HG02610 (cell line): ENCODE data around the gene MCC.

ENCODE experiments used
- ATAC-seq: cut with Tn5 transposase; IDR thresholded peaks from one replicate; pipeline ENCODE4 v1.9.1; 2021; ENCODE audit warnings: mild to moderate bottlenecking, moderate library complexity; ENCODE audit not compliant: unreplicated experiment

Gene MCC

DNA sequence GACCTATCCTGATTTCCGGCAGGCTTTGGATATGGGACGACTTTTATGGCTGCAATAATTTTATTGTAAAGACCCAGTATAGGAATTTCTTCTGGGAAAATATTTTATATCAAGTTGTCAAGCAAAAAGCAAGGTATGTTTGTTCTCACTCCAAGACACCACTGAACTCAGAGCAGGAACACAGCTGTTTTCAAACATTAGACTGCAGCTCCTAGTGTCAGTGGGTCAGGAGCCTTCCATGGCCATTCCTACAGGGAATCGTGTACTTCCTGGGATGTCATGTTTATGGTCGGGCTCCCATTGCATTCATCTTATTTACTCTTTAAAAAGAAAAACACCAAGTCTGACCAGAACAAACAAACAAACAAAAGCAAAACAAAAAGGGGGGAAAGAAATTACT is 278.8 kb downstream of the MCC start:
- ATAC-seq = no peak

DNA sequence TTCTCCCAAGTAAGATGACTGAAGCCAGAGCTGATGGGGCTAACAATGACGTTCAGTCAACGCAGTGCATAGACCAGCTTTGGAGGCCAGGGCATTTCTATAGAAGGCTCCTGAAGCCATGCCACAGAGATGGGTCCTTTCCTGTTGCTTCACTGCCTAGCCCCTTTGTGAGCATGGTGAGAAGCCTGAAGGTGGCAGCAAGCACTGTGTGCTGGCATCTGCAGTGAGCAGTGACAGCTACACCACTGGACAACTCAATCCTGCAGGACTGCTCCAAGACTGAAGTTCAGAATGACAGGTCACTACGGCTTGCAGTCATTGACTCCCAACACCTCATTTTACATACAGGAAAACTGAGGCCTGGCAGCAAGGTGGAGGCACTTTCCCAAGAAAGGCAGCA is 282.4 kb downstream of the MCC start:
- ATAC-seq = no peak

DNA sequence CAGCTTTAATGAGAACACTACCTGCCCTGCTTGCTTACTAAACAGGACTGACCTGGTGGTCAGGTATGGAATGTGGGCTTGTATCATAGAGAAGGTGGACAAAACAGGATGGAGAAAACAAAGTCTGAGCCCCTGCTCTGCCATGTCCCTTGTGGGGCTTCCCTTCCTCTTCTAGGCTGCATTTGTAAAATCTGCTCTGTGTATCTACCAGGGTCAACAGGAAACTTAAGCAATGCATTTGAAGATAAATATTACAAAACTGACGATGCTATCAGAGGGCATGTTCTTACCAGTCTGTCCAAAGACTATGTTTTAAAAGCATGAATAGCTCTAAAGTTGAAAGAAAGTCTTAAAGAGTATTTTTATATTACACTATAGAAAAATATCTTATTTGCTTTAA is 282.9 kb downstream of the MCC start:
- no peak for ATAC-seq

DNA sequence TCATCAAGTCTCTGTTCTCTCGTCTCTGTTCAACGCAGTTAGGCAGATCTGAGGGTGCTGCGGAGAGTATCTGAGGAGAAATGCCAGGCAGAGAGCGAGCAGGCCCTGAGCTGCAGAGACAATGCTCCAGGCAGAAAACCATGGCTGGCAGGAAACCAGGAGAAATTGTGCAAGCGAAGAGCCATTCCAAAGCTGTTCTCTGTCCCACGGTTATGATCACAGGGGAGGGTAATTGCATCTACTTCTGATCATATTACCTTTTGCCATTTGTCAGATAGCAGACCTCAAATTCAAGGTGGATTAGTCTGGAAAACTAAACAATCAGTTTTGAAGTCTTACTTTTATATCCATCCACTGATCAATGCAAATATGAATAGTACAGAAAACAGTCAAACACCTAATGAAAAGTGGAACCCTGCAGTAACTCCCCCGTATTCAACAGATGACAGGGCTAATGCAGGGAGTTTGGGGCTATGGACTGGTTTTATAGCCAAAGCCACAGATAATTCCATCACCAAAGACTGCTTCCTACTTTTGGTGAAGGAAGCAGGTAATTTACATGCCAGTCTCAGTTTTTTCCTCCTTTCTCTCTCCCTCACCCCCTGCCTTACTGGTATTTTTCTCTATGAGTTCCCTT is 283.6 kb downstream of the MCC start:
- ATAC-seq = no peak

DNA sequence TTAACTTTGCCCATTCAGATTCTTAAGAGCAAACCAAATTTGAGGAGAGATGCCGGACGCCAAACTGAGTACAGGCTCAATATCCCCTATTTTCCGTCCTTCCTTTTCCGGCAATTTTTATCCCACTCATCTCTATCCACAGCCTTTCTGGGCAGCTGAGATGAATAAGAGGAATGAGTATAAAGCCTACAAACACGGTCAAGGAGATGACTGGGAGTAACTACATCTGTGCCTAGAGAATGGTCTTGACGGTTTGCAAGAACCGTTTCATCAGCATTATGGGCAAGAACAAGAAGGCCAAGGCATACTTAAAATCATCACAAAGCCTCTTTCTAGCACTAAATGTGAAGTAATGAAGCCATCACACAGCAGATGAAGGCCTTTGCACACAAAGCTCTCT is 284.3 kb downstream of the MCC start:
- ATAC-seq = no peak

DNA sequence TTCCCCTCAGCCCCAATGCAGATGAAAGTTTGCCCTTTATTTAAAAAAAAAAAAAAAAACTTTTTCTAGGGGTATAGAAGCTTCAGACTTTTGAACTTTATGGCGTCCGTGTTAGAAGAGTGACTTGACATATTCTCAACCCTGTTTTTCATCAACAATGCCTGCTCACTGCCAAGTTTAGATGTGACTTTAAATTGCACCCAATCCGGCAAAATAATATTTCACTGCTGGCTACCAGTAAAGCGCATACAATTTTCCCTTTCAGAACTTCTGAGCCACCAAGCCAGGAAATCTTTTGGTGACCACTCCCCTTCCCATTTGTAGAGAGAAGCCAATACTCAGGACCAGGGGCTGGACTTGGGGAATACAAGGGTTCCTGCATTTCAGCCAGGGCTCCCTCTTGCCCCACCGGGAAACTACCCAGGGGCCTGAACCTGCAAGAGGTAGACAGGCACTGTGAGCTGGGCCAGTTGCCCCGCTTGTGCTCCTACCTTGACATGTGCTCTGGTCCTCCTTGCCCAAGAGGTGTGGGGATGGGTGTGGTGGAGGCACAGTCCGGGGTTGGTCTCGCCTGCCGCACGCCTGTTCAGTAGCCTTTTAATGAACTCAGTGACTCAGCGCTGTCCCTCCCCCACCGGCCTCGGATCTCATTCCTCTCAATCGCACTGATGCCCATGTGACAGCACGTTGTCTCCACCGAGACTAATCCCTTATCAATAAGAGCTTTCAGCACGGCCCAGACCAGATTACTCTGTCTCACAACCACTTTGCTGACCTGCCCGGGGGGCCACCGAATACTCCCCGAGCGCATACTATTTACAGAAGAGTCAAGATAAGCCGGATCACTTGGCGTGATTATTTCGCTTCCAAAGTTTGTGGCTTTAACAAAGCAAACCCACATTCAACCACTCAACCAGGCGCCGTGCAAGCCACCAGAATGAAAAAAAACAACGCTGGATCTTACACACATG is 285.2 kb downstream of the MCC start:
- no peak for ATAC-seq

DNA sequence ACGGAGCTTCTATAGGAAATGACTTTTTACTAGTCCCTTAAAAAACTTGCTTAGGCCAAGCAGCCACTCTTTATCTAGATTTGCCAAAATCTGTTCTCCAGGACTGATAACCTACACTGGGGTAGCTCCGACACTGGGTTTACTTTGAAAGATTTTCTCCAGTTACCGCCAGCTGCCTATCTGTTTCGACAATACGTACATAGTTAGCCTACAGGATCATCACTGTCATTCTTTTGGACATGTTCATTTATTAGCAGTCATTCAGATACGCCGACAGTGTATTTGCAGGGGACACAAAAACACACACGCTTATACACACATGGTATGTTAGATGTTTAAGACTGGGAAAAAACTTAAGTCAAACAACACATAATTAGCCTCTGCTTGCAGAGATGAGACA is 286.0 kb downstream of the MCC start:
- ATAC-seq = no peak

DNA sequence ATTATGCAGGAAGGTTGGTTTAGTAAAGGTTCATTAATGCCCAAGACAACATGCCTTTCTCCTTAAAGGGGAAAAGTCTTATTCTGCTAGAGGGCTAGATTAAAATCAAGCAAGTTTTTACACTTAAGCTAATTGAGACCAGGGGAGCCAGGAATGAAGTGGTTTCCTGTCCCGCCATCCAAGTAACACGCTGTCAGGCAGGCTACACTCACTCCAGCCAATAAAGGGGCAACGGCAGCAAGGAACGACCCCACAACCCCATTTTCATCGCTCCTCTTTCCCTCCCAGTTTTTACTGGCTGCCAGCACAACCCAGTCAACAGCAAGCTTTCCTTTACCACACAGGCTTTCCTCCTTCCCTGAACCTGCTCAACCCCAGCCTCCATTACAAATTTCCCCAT is 286.5 kb downstream of the MCC start:
- no peak for ATAC-seq

DNA sequence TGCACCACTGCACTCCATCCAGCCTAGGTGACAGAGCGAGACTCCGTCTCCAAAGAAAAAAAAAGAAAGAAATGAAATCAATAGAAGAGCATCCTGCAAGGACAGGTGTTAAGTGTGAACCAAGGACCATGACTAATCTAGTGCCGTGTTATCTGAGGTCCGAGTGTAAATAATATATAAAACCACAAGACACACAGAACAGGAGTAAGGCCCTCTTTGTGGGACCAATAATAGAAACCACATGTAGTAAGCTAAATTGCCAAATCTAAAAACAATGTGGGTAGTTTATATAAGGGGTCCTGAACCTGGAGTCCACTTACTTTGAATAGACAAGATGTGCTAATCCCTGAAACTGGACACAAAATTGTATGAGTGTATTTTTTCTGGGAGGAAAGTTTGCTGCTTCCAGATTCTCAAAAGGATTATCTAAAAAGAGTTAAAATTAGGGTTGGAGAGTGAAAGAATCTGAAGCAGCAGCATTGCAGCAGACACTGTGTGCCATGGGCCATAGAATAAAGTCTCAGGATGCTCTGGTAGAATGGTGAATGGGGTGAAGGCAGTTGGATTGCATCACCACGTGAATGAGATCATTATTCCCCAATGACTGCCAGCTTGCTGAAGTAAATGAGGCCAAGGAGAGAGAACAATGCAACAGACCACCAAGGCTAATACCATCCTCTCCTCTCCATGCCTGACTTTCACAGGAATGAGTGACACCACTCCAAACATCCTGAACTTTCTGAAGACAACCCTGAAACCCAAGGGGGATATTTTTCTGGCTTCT is 288.9 kb downstream of the MCC start:
- no peak for ATAC-seq

DNA sequence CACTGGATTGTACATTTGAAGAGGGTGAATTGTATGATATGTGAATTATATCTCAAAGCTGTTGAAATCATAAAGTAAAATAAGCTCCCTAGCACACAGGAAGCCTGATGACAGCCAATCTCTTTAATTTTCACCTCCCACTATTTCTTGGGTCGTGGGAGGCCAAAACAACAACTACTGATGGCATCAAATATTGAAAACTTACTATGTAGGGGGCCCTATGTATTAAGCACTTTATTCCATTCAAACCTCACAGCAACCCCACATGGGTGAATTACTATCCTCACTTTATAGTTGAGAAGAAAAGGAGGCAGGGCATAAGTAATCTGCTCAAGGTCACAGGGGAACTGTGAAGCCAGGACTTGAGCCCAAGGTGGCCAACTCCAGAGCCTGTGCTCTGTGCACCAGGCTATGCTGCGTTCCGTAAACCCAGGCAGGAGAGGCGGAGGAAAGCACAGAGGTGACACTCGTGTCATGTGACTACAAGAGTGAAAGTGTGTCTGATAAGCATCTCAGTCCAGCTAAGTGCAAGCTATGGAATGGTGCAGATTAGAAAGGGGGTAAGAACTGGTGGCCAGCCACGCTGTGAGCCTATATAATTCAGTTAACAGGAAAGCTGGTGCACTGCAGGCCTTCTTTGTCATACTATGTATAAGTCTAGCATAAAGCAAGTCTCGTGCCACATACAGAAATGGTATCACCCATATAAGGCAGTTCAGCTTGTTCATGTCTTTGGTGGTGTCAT is 290.6 kb downstream of the MCC start:
- no peak for ATAC-seq

DNA sequence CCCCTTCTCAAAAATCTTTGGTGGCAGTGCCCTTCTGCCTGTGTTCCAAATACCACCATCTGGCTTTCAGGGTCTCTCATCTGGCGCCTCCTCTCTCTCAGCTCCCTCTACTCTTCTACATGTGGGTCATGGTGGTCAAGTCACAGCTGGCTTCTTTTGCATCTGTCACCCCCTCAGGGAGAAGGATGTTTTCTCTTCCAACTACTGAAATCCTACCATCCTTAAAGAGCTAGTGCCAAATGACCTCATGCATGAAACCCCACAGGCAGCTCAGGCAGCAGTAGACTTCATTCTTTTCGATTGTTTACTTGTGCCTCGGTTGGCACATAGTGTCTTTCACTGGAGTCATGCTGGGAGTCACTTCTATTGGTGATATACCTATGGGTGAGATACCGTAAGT is 292.5 kb downstream of the MCC start:
- ATAC-seq = no peak

DNA sequence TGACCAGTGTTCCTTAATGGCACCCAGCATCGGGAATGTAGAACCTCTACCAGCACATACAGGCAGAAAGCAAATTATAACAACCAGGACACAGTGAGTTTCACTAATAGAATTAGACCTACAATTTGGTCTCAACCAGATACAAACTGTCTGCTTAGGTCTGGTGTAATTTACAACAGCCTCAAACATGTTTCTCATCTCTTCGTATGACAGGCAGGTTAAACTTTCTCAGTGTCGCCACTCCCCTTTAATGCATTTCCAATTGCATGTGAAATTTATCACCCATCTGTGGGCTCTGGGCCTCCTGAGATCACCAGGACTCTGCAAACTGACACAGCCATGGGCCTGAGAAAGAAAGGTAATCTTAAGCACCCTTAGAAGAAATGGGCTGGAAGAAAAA is 293.0 kb downstream of the MCC start:
- no peak for ATAC-seq

DNA sequence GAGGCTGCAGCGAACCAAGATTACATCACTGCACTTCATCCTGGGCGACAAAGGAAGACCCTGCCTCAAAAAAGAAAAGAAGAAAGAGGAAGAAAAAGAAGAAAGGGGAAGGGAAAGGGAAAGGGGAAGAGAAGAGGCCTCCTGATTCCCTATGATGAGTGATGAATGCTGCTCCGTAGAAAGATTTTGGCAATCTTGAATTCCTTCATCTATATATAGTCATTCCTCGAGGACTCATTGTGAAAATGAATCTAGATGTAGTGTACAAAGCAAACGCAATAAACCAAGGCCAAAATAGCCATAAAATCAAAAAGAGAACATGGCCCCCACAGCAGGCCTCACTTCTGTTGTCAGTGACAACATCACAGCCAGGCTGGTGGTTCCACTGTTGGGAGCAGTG is 293.7 kb downstream of the MCC start:
- no peak for ATAC-seq

DNA sequence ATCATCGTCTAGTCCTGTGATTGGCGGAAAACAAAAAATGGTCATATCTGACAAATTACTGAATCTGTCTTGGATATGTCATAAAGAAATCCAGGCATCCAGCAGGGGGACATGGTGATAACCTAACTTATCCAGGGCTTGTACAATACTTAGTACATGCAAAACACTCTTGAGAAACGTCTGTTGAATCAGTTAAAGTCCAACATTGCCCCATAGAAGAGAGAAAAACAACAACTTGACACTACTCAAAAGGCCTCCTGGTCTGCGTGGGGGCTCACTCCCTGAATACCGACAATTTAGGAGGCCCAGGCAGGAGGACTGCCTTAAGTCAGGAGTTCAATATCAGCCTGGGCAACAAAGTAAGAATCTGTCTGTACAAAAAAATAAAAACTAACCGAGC is 294.1 kb downstream of the MCC start:
- no peak for ATAC-seq

DNA sequence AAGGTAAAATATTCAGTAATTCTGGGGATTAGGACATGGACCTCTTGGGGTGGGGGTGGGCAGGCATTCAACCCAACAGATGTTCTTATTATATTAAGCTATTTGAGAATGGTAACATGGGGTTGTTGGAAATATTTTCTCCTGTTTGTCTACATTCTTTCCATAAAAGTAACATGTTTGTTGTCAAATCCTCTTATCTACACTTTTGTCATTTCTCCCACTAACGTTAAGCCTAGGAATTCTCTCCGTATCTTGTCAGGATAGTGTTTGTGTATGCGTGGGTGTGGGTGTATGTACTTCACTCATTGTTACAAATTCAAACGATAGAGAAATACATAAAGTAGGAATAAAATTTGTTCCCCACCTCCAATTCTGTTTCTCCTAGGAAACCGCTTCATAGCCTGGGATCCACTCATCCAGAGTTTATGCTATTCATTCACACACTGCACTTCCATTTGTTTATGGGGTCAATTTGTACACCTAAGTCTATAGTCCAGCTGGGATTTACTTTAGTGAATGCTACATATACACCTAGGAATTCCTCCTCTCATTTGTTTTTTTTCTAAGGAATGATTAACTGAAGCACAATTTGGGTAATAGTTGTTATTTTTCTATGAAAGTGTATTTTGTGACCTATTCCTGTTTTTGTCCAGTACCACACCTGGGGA is 294.8 kb downstream of the MCC start:
- ATAC-seq = no peak

DNA sequence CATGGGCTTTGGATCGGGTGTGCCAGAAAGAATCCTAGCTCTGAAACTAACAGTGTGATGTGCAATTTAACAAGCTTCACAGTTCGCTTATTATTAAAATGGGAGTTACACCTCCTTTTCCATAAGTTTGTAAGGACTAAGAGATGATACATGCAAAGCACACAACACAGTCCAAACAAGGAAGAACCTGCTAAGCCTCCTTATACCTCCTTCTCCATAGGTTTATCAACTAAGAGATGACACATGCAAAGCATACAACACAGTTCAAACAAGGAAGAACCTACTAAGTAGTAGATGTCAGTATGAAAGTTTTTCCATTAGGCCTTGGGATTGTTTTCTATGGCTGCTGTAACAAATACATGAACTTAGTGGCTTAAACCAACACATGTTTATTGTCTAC is 295.7 kb downstream of the MCC start:
- no peak for ATAC-seq

DNA sequence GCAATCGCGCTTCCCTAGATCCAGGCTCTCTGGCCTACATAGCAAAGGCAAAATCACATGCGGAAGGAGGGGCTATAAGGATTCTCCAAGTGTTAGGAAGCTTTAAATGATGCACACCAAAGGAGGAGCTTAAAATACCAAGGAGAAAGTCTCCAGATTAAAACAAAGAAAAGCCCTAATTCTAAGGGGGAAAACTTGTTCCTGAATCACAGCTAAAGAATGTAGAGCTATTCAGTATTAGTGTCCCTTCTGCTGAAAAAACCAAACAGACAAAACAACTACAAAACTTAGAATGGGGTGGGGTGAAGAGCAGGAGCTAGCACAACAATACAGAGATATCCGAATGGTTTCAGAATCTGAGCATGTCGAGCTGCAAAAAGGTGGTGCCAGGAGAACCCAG is 297.9 kb downstream of the MCC start:
- no peak for ATAC-seq

DNA sequence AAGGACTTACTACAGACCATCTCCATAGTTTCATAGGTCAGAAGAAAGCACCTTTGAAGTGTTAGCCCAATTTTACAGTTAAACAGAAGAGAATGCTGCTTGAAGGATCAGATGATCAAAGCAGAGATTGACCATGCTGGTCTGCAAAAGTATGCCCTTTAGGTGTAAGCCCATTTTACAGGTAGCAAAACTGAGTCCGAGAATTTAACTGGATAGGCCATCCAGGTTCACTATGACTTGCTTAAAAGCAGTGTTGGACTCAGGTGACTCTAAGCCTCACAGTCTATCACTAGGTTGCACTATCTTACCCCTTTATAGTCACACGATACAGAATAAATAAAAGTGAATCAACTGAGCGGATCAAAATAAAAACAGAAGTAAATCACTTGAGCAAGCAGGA is 299.0 kb downstream of the MCC start:
- no peak for ATAC-seq

DNA sequence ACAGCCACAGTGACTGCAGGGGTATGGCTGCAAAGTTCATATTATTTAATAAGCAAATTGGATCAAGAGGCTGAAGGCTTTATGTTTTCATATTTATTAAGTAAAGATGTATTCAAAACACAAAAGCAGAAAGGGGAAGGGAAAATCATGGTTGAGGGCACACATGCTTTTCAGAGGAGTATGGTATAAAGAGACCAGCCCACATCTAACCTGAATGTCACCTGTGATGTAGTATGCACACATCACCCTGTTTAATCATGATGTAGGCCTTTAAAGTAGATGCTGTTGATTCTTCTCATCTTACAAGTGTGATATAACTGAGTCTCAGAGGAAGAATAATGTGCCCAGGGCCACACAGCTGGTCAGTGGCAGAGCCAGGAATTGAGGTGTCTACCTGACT is 299.8 kb downstream of the MCC start:
- no peak for ATAC-seq

DNA sequence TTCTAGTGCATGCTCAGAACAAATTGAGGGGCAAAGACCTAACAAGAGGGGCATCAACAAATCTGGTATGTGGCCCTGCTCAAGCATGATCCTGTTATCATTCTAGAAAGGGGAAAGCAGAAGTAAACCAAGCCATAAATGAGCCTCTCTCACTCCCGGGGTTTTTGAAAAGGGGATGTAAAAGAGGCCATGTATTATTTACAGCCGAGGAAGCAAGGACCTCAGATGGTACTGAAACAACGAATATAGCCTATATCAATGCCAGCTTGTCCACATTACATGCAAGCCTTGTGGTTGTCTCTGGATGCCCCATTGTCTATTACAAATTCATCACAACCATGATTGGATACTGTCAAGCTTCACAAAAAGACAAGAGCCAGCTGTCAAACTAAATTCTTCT is 300.3 kb downstream of the MCC start:
- ATAC-seq = peak; percentile 39
